K562 (cell line): ENCODE results near the gene TBX1. TPM values are rescaled to one million over a fixed set of nuclear protein-coding genes. Genes with fewer than 3 reads are reported as not detected.

Experiments
- ATF3 ChIP-seq, 2 experiments: fragments of 450-650 bp in 1 of 2; sonication (generic) in 1 of 2; formaldehyde crosslinking in 1 of 2; IDR thresholded peaks in 1 of 2; conservative IDR thresholded peaks in 1 of 2; 2 replicates each; pipeline versions ENCODE4 v1.6.1 to v1.8.1; 2016 to 2023; ENCODE audit warnings: mild to moderate bottlenecking in 2 of 2, moderate library complexity in 2 of 2, inconsistent platforms in 1 of 2, missing genetic modification reagents in 1 of 2
- ELF1 ChIP-seq: fragments of 200-800 bp; sonication (Bioruptor generic); IDR thresholded peaks from 2 replicates; pipeline ENCODE4 v1.6.1; 2016; ENCODE audit warnings: missing genetic modification characterization, missing compliant biosample characterization
- FIP1L1 ChIP-seq: fragments of 200-400 bp; formaldehyde crosslinking; IDR thresholded peaks from 2 replicates; pipeline ENCODE4 v1.6.1; 2018; ENCODE audit warnings: mild to moderate bottlenecking, low read depth, low read length; ENCODE audit not compliant: poor library complexity, severe bottlenecking
- FOSL1 ChIP-seq: fragments of 200-800 bp; sonication (Bioruptor generic); conservative IDR thresholded peaks from 2 replicates; pipeline ENCODE4 v1.6.1; 2016; ENCODE audit warnings: missing genetic modification characterization, missing compliant biosample characterization
- HMBOX1 ChIP-seq: sonication (generic); IDR thresholded peaks from 2 replicates; pipeline ENCODE4 v1.6.1; 2016
- ID3 ChIP-seq, 2 experiments: fragments of 250-450 bp in 1 of 2; fragments of 450-650 bp in 1 of 2; sonication (Bioruptor Pico) in 1 of 2; IDR thresholded peaks; 2 replicates each; pipeline versions ENCODE4 v1.6.1 to v1.8.0; 2016 to 2021; ENCODE audit warnings: mild to moderate bottlenecking in 2 of 2, moderate library complexity in 2 of 2, missing compliant biosample characterization in 1 of 2, missing genetic modification characterization in 1 of 2
- JUNB ChIP-seq: fragments of 450-650 bp; formaldehyde crosslinking; conservative IDR thresholded peaks from 2 replicates; pipeline ENCODE4 v1.4.0; 2020; ENCODE audit warnings: mild to moderate bottlenecking
- LCOR ChIP-seq: sonication (generic); formaldehyde crosslinking; IDR thresholded peaks from 2 replicates; pipeline ENCODE4 v1.8.0; 2022; ENCODE audit warnings: mild to moderate bottlenecking, missing genetic modification reagents
- MCM7 ChIP-seq, 2 experiments: fragments of 450-650 bp; IDR thresholded peaks; 2 replicates each; pipeline ENCODE4 v1.6.1; 2016 to 2018
- NFE2 ChIP-seq: IDR thresholded peaks from 2 replicates; pipeline ENCODE4 v1.6.1; 2014; ENCODE audit warnings: antibody characterized with exemption, low read depth
- NR0B1 ChIP-seq: fragments of 450-650 bp; IDR thresholded peaks from one replicate; pipeline ENCODE4 v1.6.1; 2018; ENCODE audit warnings: mild to moderate bottlenecking, moderate library complexity; ENCODE audit not compliant: partially characterized antibody
- NR4A1 ChIP-seq, 2 experiments: fragments of 250-450 bp in 1 of 2; fragments of 450-650 bp in 1 of 2; sonication (Bioruptor Pico) in 1 of 2; IDR thresholded peaks; 2 replicates each; pipeline versions ENCODE4 v1.4.0 to v1.6.1; 2016 to 2020; ENCODE audit warnings: mild to moderate bottlenecking in 2 of 2, missing compliant biosample characterization in 1 of 2, missing genetic modification characterization in 1 of 2, moderate library complexity in 1 of 2
- RBM17 ChIP-seq: fragments of 200-400 bp; formaldehyde crosslinking; IDR thresholded peaks from 2 replicates; pipeline ENCODE4 v1.6.1; 2017; ENCODE audit warnings: low read depth, mild to moderate bottlenecking, low read length, borderline replicate concordance
- SAFB2 ChIP-seq: fragments of 200-400 bp; formaldehyde crosslinking; IDR thresholded peaks from 2 replicates; pipeline ENCODE4 v1.6.1; 2018; ENCODE audit warnings: borderline replicate concordance, low read length, low read depth, moderate library complexity; ENCODE audit not compliant: severe bottlenecking
- SAP30 ChIP-seq: fragments of 200-600 bp; sonication (generic); IDR thresholded peaks from 2 replicates; pipeline ENCODE4 v1.6.1; 2012; ENCODE audit warnings: borderline replicate concordance, low read depth, mild to moderate bottlenecking, moderate library complexity, low read length, control low read depth, inconsistent platforms; ENCODE audit not compliant: insufficient read depth, poor library complexity, severe bottlenecking
- STAT5A ChIP-seq: IDR thresholded peaks from 2 replicates; pipeline ENCODE4 v1.6.1; 2012; ENCODE audit warnings: low read length, inconsistent platforms, borderline replicate concordance
- STAT6 ChIP-seq: sonication (generic); formaldehyde crosslinking; IDR thresholded peaks from 2 replicates; pipeline ENCODE4 v1.8.1; 2023; ENCODE audit warnings: mild to moderate bottlenecking, missing genetic modification reagents
- ZBTB7A ChIP-seq: IDR thresholded peaks from 2 replicates; pipeline ENCODE4 v1.6.1; 2011; ENCODE audit warnings: low read depth, mild to moderate bottlenecking, low read length, moderate library complexity, borderline replicate concordance; ENCODE audit not compliant: control insufficient read depth
- ZNF644 ChIP-seq: fragments of 200-800 bp; sonication (Bioruptor generic); IDR thresholded peaks from 2 replicates; pipeline ENCODE4 v1.6.1; 2016; ENCODE audit warnings: low read depth, missing genetic modification characterization, missing compliant biosample characterization
- polyA plus RNA-seq, 8 experiments: library from polyadenylated mRNA; depleted of rRNA in 4 of 8; stranded (reverse) in 5 of 8; unstranded in 3 of 8; fragments of >200 nt; fragmentation: Nextera tagmentation in 2 of 8; fragmentation: Illumina TruSeq in 1 of 8; extraction: Ambion mirVana in 2 of 8; extraction: Trizol in 1 of 8; gene quantifications; 2 replicates each; pipeline versions ENCODE4 v1.2.1 to v1.2.3, GENCODE V29; 2011 to 2014; ENCODE audit warnings: inconsistent platforms in 1 of 8, missing spikeins in 1 of 8
- total RNA-seq, 7 experiments: library from RNA; depleted of rRNA in 6 of 7; stranded (reverse); fragments of >200 nt in 6 of 7; fragmentation: Illumina TruSeq in 2 of 7; extraction: Trizol in 2 of 7; gene quantifications; 2 replicates each; pipeline versions ENCODE4 v1.2.1 to v1.2.3, GENCODE V29; 2011 to 2021; ENCODE audit warnings: low replicate concordance in 1 of 7

The TBX1 gene
- total and polyA plus RNA-seq, 9 of the 15 experiments (the other 6 are each of a cell fraction or from before 2014, with no cell fraction given): 0.07 to 35.0 (median 3.9) TPM

- TF ChIP-seq LCOR (no peak), JUNB (no peak), RBM17 (no peak), STAT6 (CRISPR knock-in tag) (0 out of 2 replicates have a peak, but pooled peaks have one; percentile 36), NR0B1 (no peak), STAT5A (no peak), NFE2 (no peak), ZBTB7A (peak; percentile 80; the same call in 1 of the 2 replicates), MCM7 (IDR thresholded peaks at IDR 0.05) (no peak), FOSL1 (tag) (no peak), ID3 (CRISPR knock-in tag; IDR thresholded peaks at IDR 0.05) (no peak), ID3 (tag; IDR thresholded peaks at IDR 0.05) (0 out of 2 replicates have a peak, but pooled peaks have one; percentile 21), ZNF644 (no peak), FIP1L1 (peak; percentile 67), ATF3 (IDR thresholded peaks at IDR 0.05) (no peak), ATF3 (CRISPR knock-in tag; conservative IDR thresholded peaks at IDR 0.05) (peak; percentile 81), NR4A1 (CRISPR knock-in tag; IDR thresholded peaks at IDR 0.05) (no peak), NR4A1 (tag; IDR thresholded peaks at IDR 0.05) (no peak), HMBOX1 (no peak), SAP30 (no peak), ELF1 (tag) (no peak), SAFB2 (no peak)
These were observed 21.7 kb upstream of the TBX1 start (continued) for GRCh38 chr22:19738664-19739447.
